Trophoblast cell (in vitro differentiated cells and primary cell): ENCODE data around the gene IL4.

Source experiments
- DNase-seq, 2 donors: peaks; one replicate each; pipeline ENCODE4 v3.0.0-alpha.2; 2016
- H2AFZ ChIP-seq: 2 replicates; pipeline ENCODE4 v1.6.1; 2013; ENCODE audit warnings: low read length, moderate library complexity, mild to moderate bottlenecking; ENCODE audit not compliant: insufficient read depth, poor library complexity
- H2AK5ac ChIP-seq: 2 replicates; pipeline ENCODE4 v1.6.1; 2013; ENCODE audit warnings: mild to moderate bottlenecking, low read length
- H2BK120ac ChIP-seq: 2 replicates; pipeline ENCODE4 v1.6.1; 2013; ENCODE audit warnings: low read length, mild to moderate bottlenecking, moderate library complexity; ENCODE audit not compliant: insufficient read depth, poor library complexity
- H2BK12ac ChIP-seq: 2 replicates; pipeline ENCODE4 v1.6.1; 2013; ENCODE audit warnings: mild to moderate bottlenecking, low read length, moderate library complexity
- H2BK5ac ChIP-seq: 2 replicates; pipeline ENCODE4 v1.6.1; 2013; ENCODE audit warnings: low read length, low read depth, moderate library complexity, mild to moderate bottlenecking; ENCODE audit not compliant: poor library complexity
- H3K14ac ChIP-seq: 2 replicates; pipeline ENCODE4 v1.6.1; 2013; ENCODE audit warnings: mild to moderate bottlenecking, low read length
- H3K18ac ChIP-seq: 2 replicates; pipeline ENCODE4 v1.6.1; 2013; ENCODE audit warnings: mild to moderate bottlenecking, low read length
- H3K23ac ChIP-seq: 2 replicates; pipeline ENCODE4 v1.6.1; 2013; ENCODE audit warnings: low read length
- H3K27ac ChIP-seq: 2 replicates; pipeline ENCODE4 v1.5.1; 2013; ENCODE audit warnings: low read depth, mild to moderate bottlenecking, inconsistent platforms, low read length, moderate library complexity
- H3K27me3 ChIP-seq: 2 replicates; pipeline ENCODE4 v1.6.1; 2013; ENCODE audit warnings: inconsistent platforms, mild to moderate bottlenecking, low read length, moderate library complexity; ENCODE audit not compliant: insufficient read depth
- H3K36me3 ChIP-seq, 2 experiments: 1 replicate in 1 of 2; 2 replicates in 1 of 2; pipeline ENCODE4 v1.6.1; 2013; ENCODE audit warnings: low read length in 2 of 2, mild to moderate bottlenecking in 2 of 2, moderate library complexity in 1 of 2; ENCODE audit not compliant: insufficient read depth in 2 of 2, control insufficient read depth in 1 of 2
- H3K4ac ChIP-seq: 2 replicates; pipeline ENCODE4 v1.6.1; 2013; ENCODE audit warnings: low read depth, mild to moderate bottlenecking, low read length, moderate library complexity
- H3K4me1 ChIP-seq, 2 experiments: 1 replicate in 1 of 2; 2 replicates in 1 of 2; pipeline ENCODE4 v1.6.1; 2013; ENCODE audit warnings: low read length in 2 of 2, mild to moderate bottlenecking in 2 of 2, moderate library complexity in 1 of 2; ENCODE audit not compliant: insufficient read depth in 2 of 2, control insufficient read depth in 1 of 2
- H3K4me2 ChIP-seq: 2 replicates; pipeline ENCODE4 v1.6.1; 2013; ENCODE audit warnings: inconsistent platforms, mild to moderate bottlenecking, low read length, moderate library complexity
- H3K4me3 ChIP-seq: 2 replicates; pipeline ENCODE4 v1.5.1; 2013; ENCODE audit warnings: mild to moderate bottlenecking, low read depth, low read length, inconsistent platforms
- H3K79me1 ChIP-seq: one replicate; pipeline ENCODE4 v1.6.1; 2013; ENCODE audit warnings: low read length
- H3K79me2 ChIP-seq: 2 replicates; pipeline ENCODE4 v1.6.1; 2013; ENCODE audit warnings: low read length, mild to moderate bottlenecking; ENCODE audit not compliant: control insufficient read depth, insufficient read depth, poor library complexity
- H3K9ac ChIP-seq: 2 replicates; pipeline ENCODE4 v1.6.1; 2013; ENCODE audit warnings: mild to moderate bottlenecking, low read length
- H3K9me3 ChIP-seq: 2 replicates; pipeline ENCODE4 v1.6.1; 2013; ENCODE audit warnings: low read depth, mild to moderate bottlenecking, control low read depth, inconsistent platforms, low read length; ENCODE audit not compliant: insufficient read depth
- H4K12ac ChIP-seq: 2 replicates; pipeline ENCODE4 v1.6.1; 2013; ENCODE audit warnings: low read depth, mild to moderate bottlenecking, low read length, moderate library complexity
- H4K8ac ChIP-seq: 2 replicates; pipeline ENCODE4 v1.6.1; 2013; ENCODE audit warnings: low read depth, mild to moderate bottlenecking, low read length, moderate library complexity
- H4K91ac ChIP-seq: one replicate; pipeline ENCODE4 v1.6.1; 2013; ENCODE audit warnings: low read depth, mild to moderate bottlenecking, low read length, moderate library complexity
- WGBS: extraction: QIAGEN DNeasy Blood & Tissue Kit; methylation state at CpG from one replicate; pipeline ENCODE4 v1.1.7; 2013; ENCODE audit warnings: missing lambda C conversion rate; ENCODE audit not compliant: insufficient read length, insufficient coverage; ENCODE audit errors: extremely low coverage; 5-methylcytosine and 5-hydroxymethylcytosine counted together

Gene IL4

GRCh38 chr5:132646583-132647266 lies 27.1 kb upstream of the IL4 start:
- Histone ChIP-seq H3K4me2 (no peak overlapping the region), H3K4me3 (no peak overlapping the region)

GRCh38 chr5:132647473-132647872 lies 26.3 kb upstream of the IL4 start:
- Histone ChIP-seq H3K4ac (no peak overlapping the region), H3K27me3 (no peaks in the 10 kb centered on the region), H3K4me1 (no peaks in the 10 kb centered on the region), H3K14ac (no peak overlapping the region), H3K9ac (no peak overlapping the region), H2BK5ac (no peak overlapping the region), H2BK120ac (no peak overlapping the region), H4K8ac (no peak overlapping the region), H3K79me2 (no peaks in the 10 kb centered on the region), H3K23ac (no peak overlapping the region), H3K4me3 (no peak overlapping the region), H3K79me1 (no peaks in the 10 kb centered on the region), H4K12ac (no peak overlapping the region), H3K36me3 (peaks cover 3 to 6% of the 10 kb centered on the region in 2 experiments), H3K18ac (no peak overlapping the region), H2AK5ac (no peak overlapping the region), H3K9me3 (no peaks in the 10 kb centered on the region), H2AFZ (no peak overlapping the region), H4K91ac (no peak overlapping the region), H2BK12ac (no peak overlapping the region), H3K27ac (no peak overlapping the region), H3K4me2 (no peak overlapping the region)
- no CpG with 5 or more reads among the region's 2 CpGs for WGBS
- no peak for DNase-seq

More at GRCh38 chr5:132646583-132647266, 27.1 kb upstream of the IL4 start:
- H2AK5ac ChIP-seq = no peak overlapping the region
- no peak overlapping the region for H4K91ac ChIP-seq
- no peak overlapping the region for H3K9ac ChIP-seq
- no peaks in the 10 kb centered on the region for H3K27me3 ChIP-seq
- no peaks in the 10 kb centered on the region for H3K9me3 ChIP-seq
- no CpG with 5 or more reads among the region's 11 CpGs for WGBS
- no peak overlapping the region for H2BK12ac ChIP-seq
- H3K79me2 ChIP-seq = no peaks in the 10 kb centered on the region
- no peak overlapping the region for H3K4ac ChIP-seq
- H3K79me1 ChIP-seq = no peaks in the 10 kb centered on the region
- peaks cover 4 to 6% of the 10 kb centered on the region in 2 experiments for H3K36me3 ChIP-seq
- no peaks in the 10 kb centered on the region for H3K4me1 ChIP-seq
- H2BK120ac ChIP-seq = no peak overlapping the region
- H4K12ac ChIP-seq = no peak overlapping the region
- H3K14ac ChIP-seq = no peak overlapping the region
- H3K18ac ChIP-seq = no peak overlapping the region
- H4K8ac ChIP-seq = no peak overlapping the region
- H3K23ac ChIP-seq = no peak overlapping the region
- DNase-seq = no peak
- no peak overlapping the region for H2BK5ac ChIP-seq
- H2AFZ ChIP-seq = no peak overlapping the region
- H3K27ac ChIP-seq = no peak overlapping the region

GRCh38 chr5:132648355-132648754 lies 25.4 kb upstream of the IL4 start:
- no peak overlapping the region for H4K12ac ChIP-seq

GRCh38 chr5:132651838-132652469 lies 21.8 kb upstream of the IL4 start:
- no peak for DNase-seq
- Histone ChIP-seq H3K23ac (no peak overlapping the region), H3K79me1 (no peaks in the 10 kb centered on the region), H2BK5ac (no peak overlapping the region), H3K27ac (no peak overlapping the region), H4K8ac (no peak overlapping the region), H3K27me3 (peaks cover 16% of the 10 kb centered on the region), H3K4me2 (no peak overlapping the region), H3K79me2 (no peaks in the 10 kb centered on the region), H2AK5ac (no peak overlapping the region), H3K9ac (no peak overlapping the region), H3K9me3 (peaks cover 3% of the 10 kb centered on the region), H2AFZ (no peak overlapping the region), H4K91ac (no peak overlapping the region), H3K14ac (no peak overlapping the region), H2BK120ac (no peak overlapping the region), H3K18ac (no peak overlapping the region), H3K4me3 (no peak overlapping the region), H2BK12ac (no peak overlapping the region), H3K36me3 (no peaks in the 10 kb centered on the region), H4K12ac (no peak overlapping the region), H3K4ac (no peak overlapping the region), H3K4me1 (peaks cover 6 to 12% of the 10 kb centered on the region in 2 experiments)
- no CpG with 5 or more reads among the region's 4 CpGs for WGBS

More at GRCh38 chr5:132648355-132648754, 25.4 kb upstream of the IL4 start:
- no peak overlapping the region for H3K23ac ChIP-seq
- peaks cover 0 to under 1% of the 10 kb centered on the region in 2 experiments for H3K36me3 ChIP-seq
- H2BK12ac ChIP-seq = no peak overlapping the region
- no CpG with 5 or more reads among the region's 1 CpG for WGBS
- H2AK5ac ChIP-seq = no peak overlapping the region
- no peak overlapping the region for H3K27ac ChIP-seq
- no peaks in the 10 kb centered on the region for H3K79me1 ChIP-seq
- no peak overlapping the region for H2BK120ac ChIP-seq
- H3K9me3 ChIP-seq = no peaks in the 10 kb centered on the region
- no peak overlapping the region for H3K9ac ChIP-seq
- no peak overlapping the region for H4K91ac ChIP-seq
- H3K18ac ChIP-seq = no peak overlapping the region
- H3K4ac ChIP-seq = no peak overlapping the region
- no peaks in the 10 kb centered on the region for H3K4me1 ChIP-seq
- H3K79me2 ChIP-seq = no peaks in the 10 kb centered on the region
- no peak overlapping the region for H2BK5ac ChIP-seq
- no peaks in the 10 kb centered on the region for H3K27me3 ChIP-seq
- H3K14ac ChIP-seq = no peak overlapping the region
- no peak overlapping the region for H2AFZ ChIP-seq
- DNase-seq = no peak
- H3K4me2 ChIP-seq = no peak overlapping the region
- H3K4me3 ChIP-seq = no peak overlapping the region
- H4K8ac ChIP-seq = no peak overlapping the region
